CD1c-positive myeloid dendritic cell (primary cell): ENCODE results near the gene CTLA4.
"Not testable (repeated sequence)": the region's sequence is repeated elsewhere in the genome, so short reads cannot be mapped to it uniquely, and the experiment has no call there.

ENCODE experiments used
- DNase-seq: peaks from one replicate; pipeline ENCODE4 v3.0.0-alpha.2; 2016; ENCODE audit errors: extremely low spot score

Gene CTLA4

DNA sequence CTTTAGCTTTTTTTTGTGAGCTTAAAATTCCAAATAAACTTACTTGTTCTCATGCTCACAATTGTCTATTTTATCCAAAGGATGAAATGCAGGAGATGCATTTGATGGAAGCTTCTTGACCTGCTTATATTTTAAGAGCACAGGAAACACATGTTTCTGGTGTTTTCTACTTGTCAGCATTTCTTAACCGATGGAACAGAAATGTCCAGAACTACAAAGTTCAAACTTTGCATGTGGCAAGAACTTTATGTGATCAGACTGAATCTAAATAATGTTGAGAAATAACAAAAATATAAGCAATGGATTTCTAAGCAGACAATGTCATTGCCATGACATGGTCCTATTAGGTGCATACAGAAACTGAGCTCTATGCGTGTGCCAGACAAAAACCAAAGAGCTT, 9.9 kb upstream of the CTLA4 start:
- DNase-seq = no peak

DNA sequence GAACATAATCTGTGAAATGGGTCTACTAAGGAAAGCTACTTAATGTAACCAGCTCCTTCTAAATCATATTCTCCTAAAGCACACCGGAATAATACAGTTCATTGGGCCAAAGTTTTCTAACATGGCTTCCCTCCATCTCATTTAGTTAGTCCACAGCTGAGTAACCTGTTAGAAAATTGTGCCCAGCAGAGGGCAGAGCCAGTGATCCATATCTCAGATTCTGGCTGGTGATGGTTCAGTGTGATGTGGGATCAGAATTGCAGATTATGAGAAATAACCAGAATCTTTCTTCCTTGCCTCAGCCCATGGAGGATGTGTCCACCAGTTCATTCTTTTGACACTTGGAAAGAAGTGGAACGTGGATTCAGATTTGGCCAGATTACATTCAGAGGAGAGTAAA, 9.4 kb upstream of the CTLA4 start:
- DNase-seq = peak; percentile 31

DNA sequence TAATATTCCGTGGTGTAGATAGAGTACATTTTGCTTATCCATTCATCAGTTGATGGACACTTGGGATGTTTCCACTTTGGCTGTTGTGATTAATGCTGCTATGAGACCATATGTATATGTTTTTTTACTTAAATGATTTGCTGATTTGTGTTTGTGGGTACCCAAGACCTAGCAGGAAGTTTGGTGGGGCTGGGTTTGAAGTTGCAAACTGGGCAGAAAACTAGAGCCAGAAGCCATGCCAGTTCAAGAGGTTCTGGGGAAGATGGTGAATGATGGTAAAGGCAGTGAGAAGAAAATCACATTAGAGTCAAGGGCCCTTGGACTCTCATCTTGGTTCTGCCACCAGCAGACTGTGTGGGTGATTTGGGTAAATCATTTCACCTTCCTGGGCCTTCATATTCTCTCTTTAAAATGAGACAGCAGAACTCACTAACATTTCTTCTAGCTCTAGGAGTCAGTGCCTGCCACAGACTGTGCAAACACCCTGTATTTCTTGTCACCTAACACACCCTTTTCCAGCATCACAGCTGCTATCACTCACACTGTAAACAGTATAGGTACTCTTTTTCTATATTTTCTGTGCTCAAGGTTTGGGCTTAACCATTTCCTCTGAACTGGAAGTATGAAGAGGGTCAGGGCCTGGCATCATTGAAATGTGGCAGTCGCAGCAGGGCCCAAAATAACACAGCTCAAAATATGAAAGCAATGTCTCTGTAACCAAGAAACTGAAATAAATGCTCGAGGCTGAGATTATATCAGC, 8.4 kb upstream of the CTLA4 start:
- no peak for DNase-seq

DNA sequence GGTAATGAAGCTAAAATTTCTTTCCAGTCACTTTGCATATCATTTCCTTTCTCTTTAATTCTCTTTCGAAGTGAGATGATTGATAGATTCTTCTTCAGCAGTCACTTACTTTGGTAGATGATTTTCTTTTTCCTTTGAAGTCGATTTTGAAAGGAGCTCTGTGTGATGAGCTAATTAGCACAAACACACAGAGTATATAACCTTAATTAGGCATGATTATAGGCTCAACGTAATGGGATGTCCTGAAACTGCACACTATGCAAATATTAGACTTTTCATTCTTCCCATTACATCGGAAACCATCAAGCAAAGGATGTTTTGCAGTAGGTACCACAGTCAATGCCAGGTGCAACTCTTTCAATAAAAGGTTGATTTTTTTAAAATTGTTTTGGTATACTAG, 6.4 kb upstream of the CTLA4 start:
- no peak for DNase-seq

DNA sequence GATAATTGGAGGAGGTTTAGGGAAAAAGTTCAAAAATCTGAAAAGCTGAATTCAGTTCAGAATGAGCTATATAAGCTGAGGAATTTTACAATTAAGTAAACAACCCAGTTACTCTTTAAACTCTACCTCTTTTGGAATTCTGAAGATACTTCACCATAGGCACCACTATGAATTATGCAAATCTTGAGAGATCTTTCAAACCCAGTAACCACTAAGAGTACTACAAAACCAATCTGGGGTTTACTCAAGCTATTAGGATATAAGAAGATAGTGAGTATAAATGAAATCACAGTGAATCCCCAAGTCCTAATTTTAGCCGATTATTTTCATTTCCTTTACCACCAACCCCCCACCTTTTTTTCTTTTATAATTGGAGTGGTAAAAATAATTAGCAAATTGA, 6.0 kb upstream of the CTLA4 start:
- no peak for DNase-seq

DNA sequence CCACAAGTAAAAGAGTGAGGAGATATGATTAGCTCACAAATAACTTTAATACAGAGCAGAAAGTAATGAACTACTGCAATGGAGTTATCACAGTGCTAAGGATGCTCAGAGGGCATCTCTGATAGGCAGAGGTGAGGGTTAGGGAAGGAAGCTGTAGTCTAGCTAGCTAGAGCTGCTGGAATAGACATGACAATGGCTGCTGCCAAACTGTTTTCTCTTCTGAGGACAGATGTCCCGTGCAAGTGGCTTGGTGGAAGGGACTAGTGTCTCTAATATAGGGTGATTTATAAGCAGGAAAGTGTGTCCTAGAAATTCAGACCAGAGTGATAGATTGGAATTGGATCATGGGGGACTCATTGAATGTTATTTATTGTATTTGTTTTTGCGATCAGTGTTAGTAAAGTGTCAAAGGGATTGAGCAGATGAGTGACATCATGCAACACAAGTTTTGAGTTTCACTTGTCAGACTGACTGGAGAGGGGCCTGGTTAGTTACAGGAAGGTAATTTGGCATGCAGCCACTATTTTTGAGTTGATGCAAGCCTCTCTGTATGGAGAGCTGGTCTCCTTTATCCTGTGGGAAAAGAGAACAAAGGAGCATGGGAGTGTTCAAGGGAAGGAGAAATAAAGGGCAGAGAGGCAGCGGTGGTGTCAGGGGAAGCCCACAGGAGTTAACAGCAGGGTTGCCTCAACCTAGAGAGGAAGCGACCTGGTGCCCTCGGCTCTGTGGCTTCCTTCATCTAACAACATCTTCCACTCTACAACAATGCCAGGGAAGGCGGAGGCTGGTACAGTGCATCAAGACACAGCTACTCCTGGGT, 1.9 kb downstream of the CTLA4 start:
- no peak for DNase-seq

DNA sequence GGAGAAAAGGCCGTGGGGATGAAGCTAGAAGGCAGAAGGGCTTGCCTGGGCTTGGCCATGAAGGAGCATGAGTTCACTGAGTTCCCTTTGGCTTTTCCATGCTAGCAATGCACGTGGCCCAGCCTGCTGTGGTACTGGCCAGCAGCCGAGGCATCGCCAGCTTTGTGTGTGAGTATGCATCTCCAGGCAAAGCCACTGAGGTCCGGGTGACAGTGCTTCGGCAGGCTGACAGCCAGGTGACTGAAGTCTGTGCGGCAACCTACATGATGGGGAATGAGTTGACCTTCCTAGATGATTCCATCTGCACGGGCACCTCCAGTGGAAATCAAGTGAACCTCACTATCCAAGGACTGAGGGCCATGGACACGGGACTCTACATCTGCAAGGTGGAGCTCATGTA, 2.9 kb downstream of the CTLA4 start:
- no peak for DNase-seq

DNA sequence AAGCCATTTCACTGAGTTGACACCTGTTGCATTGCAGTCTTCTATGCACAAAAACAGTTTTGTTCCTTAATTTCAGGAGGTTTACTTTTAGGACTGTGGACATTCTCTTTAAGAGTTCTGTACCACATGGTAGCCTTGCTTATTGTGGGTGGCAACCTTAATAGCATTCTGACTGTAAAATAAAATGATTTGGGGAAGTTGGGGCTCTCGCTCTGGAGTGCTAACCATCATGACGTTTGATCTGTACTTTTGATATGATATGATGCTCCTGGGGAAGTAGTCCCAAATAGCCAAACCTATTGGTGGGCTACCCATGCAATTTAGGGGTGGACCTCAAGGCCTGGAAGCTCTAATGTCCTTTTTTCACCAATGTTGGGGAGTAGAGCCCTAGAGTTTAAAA, 3.4 kb downstream of the CTLA4 start:
- DNase-seq = peak; percentile 89

DNA sequence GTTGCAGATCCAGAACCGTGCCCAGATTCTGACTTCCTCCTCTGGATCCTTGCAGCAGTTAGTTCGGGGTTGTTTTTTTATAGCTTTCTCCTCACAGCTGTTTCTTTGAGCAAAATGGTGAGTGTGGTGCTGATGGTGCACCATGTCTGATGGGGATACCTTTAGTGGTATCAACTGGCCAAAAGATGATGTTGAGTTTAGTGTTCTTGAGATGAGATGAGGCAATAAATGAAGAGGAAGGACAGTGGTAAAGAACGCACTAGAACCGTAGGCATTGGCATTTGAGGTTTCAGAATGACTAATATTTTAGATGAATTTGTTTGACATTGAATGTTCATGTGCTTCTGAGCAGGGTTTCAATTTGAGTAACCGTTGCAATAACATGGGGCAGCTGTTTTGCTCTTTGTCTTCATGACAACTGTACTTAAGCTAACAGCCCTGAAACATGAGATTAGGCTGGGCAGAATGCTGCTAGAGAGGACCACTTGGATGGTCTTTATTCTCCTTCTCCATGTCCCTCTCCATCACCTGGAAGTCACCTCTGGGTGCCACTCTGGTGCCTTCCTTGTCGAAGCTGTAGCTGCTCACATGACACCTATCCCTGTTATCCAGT, 3.9 kb downstream of the CTLA4 start:
- DNase-seq = peak; percentile 93

DNA sequence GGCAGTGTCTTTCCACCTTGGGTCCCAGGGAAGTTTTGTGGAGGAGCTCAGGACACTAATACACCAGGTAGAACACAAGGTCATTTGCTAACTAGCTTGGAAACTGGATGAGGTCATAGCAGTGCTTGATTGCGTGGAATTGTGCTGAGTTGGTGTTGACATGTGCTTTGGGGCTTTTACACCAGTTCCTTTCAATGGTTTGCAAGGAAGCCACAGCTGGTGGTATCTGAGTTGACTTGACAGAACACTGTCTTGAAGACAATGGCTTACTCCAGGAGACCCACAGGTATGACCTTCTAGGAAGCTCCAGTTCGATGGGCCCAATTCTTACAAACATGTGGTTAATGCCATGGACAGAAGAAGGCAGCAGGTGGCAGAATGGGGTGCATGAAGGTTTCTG, 5.9 kb downstream of the CTLA4 start:
- DNase-seq = no peak

DNA sequence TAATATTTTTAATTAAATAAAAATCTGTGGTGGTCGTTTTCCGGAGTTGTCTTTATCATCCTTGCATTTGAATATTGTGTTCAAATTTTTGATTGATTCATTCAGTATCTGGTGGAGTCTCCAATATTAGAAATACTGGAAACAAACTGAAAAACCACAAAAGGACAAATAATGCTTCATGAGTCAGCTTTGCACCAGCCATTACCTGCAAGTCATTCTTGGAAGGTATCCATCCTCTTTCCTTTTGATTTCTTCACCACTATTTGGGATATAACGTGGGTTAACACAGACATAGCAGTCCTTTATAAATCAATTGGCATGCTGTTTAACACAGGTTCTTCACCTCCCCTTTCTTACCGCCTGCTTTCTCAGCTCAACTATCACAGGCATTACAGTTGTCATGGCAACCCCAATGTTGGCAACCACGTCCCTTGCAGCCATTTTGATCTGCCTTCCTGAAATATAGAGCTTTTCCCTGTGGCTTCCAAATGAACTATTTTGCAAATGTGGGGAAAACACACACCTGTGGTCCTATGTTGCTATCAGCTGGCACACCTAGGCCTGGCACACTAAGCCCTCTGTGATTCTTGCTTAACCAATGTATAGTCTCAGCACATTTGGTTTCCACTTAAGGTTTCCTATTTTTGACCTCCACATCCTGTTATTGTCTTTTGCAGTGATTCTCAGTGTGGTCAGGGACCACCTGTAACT, 6.5 kb downstream of the CTLA4 start:
- no peak for DNase-seq

DNA sequence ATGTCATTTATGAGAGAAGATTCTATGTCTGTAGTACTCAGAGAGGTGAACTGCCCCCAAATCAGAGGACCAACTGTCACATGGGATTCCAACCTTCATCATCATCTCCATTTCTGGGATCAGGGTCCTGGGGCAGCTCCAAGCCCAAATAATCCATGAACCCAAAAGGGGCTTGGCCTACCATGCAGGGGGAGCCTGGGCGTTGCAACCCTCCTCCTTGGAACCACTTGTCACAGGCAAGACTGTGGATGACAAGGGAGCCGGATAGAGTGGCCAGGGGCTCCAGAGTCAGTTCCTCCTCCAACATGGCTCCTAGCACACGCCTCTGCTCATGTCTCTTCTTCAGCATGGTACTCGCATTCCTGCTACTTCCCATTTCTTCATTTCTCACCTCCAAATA, 7.9 kb downstream of the CTLA4 start:
- no peak for DNase-seq

DNA sequence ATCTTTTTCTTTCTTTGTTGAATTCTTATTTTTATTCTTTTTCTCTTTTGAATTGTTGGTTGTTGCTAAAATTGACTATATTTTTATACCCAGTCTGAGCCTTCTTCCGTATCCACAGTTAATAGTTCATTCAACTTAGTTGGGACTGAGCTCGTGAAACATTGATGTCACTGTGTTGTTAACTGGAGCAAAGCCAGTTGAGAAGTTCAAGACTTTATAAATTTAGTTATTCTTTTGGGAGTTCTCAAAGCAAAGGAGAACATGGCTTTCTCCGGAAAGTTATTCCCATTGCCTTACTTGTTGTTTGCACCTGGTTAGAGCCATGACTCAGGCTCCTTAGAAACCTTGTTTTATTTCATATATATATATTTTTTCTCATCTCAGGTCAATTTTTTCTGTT, 8.8 kb downstream of the CTLA4 start:
- DNase-seq = no peak

DNA sequence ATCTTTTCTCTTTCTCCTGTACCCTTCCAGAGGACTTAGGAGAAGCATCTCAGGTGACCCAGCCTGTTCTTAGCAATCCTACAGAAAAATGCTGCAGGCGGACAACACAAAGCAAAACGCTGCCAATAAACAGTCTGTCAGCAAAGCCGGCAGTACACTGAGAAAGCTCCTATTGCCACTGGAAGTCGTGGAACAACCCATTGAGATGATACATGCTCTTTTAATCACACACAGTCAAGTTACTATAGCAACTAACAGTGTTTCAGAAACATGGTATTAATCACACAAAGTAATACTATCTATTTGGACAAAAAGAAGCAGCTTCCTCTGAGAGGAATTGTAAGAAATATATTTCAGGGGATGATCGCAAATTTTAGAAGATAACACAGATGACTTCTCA, 10.5 kb downstream of the CTLA4 start:
- DNase-seq = no peak

DNA sequence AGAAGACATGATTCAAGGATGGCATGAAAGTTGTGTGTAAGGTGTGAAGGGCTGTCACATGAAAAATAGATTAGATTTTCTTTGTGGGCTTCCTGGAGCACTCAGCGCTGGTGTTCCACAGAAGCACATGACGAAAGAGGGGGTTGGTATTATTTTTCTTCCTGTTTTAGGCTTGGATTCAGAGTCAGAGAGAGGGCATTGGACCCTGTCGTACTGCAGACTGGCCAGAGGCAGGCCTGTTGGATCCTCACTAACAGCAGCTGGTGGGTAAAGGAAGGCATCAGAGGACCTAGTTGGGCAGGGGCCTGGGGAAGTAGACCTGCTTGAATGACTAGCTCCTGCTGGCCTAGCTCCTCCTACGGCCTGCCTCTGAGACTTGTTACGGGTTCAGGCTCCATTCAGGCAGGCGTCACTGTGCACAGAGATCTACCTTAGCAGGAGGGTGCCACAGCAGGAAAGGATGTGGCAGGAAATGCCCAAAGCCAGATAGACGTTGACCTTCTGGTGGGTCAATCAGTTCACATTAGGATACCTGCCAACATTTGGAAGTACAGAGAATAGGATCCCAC, 13.1 kb downstream of the CTLA4 start:
- DNase-seq = peak; percentile 62

DNA sequence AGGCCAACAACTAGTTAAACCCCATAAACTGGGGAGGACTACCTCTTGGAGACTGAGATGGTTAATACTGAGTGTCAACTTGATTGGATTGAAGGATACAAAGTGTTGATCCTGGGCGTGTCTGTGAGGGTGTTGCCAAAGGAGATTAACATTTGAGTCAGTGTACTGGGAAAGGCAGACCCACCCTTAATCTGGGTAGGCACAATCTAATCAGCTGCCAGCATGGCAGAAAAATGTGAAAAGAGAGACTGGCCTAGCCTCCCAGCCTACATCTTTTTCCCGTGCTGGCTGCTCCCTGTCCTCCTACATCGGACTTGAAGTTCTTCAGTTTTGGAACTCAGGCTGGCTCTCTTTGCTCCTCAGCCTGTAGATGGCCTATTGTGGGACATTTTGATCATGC, 13.6 kb downstream of the CTLA4 start:
- not testable (repeated sequence) for DNase-seq

DNA sequence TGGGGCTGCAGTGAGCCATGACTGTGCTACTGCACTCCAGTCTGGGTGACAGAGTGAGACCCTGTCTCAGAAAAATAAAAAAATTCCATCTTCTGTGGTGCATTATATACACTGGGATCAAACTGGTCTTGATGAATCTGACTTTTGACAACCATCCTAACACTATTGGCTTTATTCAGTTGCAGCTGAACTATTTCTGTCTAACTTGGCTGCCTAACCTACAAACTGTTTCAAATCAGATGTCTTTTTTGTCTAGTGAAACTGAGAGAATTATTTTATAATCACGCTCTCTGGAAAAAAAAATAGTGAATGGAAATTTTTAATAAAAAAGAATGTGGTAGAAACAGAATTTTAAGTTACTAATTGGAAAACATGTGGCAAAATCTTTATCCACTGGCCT, 15.0 kb downstream of the CTLA4 start:
- DNase-seq = no peak

DNA sequence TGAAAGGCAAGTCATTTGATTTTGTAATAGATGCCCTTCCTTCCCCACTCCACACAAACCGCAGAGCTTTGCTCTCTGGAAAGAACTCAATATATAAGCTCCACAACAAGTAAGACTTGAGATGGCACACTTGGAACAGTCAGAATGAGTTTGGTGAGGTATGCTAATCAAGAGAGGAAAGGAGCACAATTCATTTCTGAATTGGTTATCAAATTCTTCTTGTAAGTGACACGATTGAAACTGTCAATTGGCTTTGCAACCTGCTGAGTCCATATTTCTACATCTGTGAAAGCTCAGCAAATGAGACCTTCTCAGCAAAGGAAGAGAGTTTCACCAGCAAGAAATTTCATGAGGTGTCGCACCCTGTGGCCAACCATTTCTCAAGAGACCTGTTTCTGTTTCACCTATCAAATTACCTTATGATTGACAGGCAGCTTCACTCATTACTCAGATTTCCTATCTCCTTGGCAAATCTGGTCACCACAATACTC, 19.1 kb downstream of the CTLA4 start:
- no peak for DNase-seq

DNA sequence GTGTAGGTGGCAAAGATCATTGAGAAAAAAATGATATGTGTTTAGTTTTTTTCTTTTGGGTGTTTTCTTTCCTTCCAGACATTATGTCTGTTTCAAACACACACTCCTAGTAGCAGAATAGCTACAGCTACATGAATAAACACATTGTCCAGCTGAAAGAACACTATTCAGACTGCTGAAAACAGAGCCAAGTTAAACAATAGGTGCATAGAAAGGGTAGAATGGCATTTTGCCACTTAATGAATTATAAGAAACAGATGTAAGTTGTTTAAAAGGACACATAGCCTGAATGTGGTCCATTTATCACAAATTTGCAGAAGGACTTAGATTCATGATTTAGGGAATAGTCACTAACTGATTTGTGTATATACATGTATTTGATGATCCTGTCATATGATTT, 20.1 kb downstream of the CTLA4 start:
- no peak for DNase-seq

DNA sequence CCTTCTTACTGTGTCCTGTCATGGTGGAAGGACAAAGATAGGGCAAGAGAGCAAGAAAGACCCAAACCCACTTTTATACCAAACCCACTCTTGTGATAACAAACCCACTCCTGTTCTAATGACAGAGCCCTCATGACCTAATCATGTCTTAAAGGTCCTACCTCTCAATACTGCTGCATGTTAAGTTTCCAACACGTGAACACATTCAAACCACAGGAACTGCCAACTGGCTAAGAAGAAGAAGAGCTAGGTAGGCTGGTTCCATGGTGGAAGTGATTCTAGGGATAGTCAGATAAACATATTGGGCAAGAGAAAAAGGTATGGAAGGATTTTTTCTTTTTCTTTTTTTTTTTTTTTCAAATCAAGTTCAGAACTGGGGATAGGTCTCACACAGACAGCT, 22.0 kb downstream of the CTLA4 start:
- no peak for DNase-seq

DNA sequence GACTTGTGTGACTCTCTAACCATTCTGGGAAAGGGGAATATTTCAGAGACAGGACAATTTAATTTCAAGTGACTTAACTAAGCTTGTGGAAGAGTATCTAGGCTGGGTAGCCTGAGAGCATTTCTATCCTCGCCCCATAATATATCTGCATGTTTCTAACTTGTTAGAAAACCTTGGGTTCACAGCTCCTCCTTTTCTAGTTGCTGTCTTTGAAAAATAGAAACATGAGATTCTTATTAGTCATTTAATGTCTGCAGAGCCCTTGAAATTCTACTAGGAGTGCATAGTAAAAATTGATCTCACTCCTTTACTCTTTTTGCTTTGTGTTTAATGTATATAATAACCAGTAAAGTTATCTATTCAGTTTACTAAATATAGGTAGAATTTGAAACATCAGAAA, 22.4 kb downstream of the CTLA4 start:
- DNase-seq = no peak

DNA sequence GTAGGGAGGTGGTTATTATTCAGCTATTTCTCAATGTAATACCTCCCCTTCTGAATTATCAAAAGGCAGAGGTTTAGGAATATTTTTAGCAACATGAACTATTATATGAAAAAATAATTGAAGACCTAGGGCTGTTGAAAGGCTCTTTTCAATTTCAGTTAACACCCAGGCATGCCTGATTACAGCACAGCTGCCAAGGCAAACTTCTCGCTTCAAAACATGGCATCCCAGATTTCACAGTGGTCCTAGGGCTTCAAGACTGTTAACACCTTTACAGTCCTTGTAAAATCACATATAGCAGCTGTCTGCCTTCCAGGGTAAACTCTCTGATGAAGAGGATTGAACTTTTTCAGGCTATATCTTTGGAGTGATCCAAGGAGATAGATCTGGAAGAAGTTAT, 23.2 kb downstream of the CTLA4 start:
- no peak for DNase-seq
